OCI-LY1 (cell line): ENCODE measurements around the gene ACOT12.

Experiments
- H2AFZ ChIP-seq: fragments of 200-600 bp; sonication (generic), shearing (Covaris generic); 2 replicates; pipeline ENCODE4 v1.6.0; 2014; ENCODE audit warnings: antibody characterized with exemption, mild to moderate bottlenecking, low read length
- H3F3A ChIP-seq: fragments of 200-600 bp; sonication (generic), shearing (Covaris generic); 2 replicates; pipeline ENCODE4 v1.6.0; 2014; ENCODE audit warnings: mild to moderate bottlenecking, antibody characterized with exemption, low read length, moderate library complexity; ENCODE audit not compliant: insufficient read depth
- H3K27ac ChIP-seq: fragments of 200-600 bp; sonication (generic); 2 replicates; pipeline ENCODE4 v1.5.1; 2014; ENCODE audit warnings: low read length, mixed run types, mild to moderate bottlenecking, low read depth; ENCODE audit not compliant: poor library complexity, severe bottlenecking
- H3K27me3 ChIP-seq: fragments of 200-600 bp; sonication (generic); 2 replicates; pipeline ENCODE4 v1.6.0; 2014; ENCODE audit warnings: antibody characterized with exemption, mild to moderate bottlenecking, low read length, moderate library complexity; ENCODE audit not compliant: insufficient read depth
- H3K36me3 ChIP-seq: fragments of 200-600 bp; sonication (generic); 2 replicates; pipeline ENCODE4 v1.6.1; 2014; ENCODE audit warnings: mild to moderate bottlenecking, antibody characterized with exemption, low read length, moderate library complexity, mixed read lengths; ENCODE audit not compliant: insufficient read depth
- H3K4me1 ChIP-seq: fragments of 200-600 bp; sonication (generic); 2 replicates; pipeline ENCODE4 v1.5.1; 2014; ENCODE audit warnings: mild to moderate bottlenecking, low read length, moderate library complexity; ENCODE audit not compliant: insufficient read depth, severe bottlenecking
- H3K4me2 ChIP-seq: fragments of 200-600 bp; sonication (generic), shearing (Covaris generic); 2 replicates; pipeline ENCODE4 v1.6.1; 2014; ENCODE audit warnings: low read length
- H3K4me3 ChIP-seq: fragments of 200-600 bp; sonication (generic); 2 replicates; pipeline ENCODE4 v1.5.1; 2014; ENCODE audit warnings: low read length, low read depth, mild to moderate bottlenecking, mixed read lengths; ENCODE audit not compliant: poor library complexity, severe bottlenecking
- H3K79me2 ChIP-seq: fragments of 200-600 bp; shearing (Covaris generic); 2 replicates; pipeline ENCODE4 v1.6.1; 2016; ENCODE audit warnings: mixed run types, low read length, mixed read lengths; ENCODE audit not compliant: insufficient read depth
- H3K9ac ChIP-seq: fragments of 200-600 bp; sonication (generic), shearing (Covaris generic); 2 replicates; pipeline ENCODE4 v1.6.1; 2014; ENCODE audit warnings: mild to moderate bottlenecking, low read length, mixed read lengths
- H3K9me2 ChIP-seq: fragments of 200-600 bp; sonication (generic), shearing (Covaris generic); 2 replicates; pipeline ENCODE4 v1.6.1; 2014; ENCODE audit warnings: low read depth, mild to moderate bottlenecking, low read length, mixed read lengths
- H3K9me3 ChIP-seq: fragments of 200-600 bp; shearing (Covaris generic); 2 replicates; pipeline ENCODE4 v1.6.1; 2014; ENCODE audit warnings: low read length, mixed read lengths
- H4K20me1 ChIP-seq: fragments of 200-600 bp; sonication (generic), shearing (Covaris generic); 2 replicates; pipeline ENCODE4 v1.6.0; 2016; ENCODE audit warnings: mild to moderate bottlenecking, low read length; ENCODE audit not compliant: insufficient read depth
- CTCF ChIP-seq: fragments of 200-600 bp; sonication (generic), shearing (Covaris generic); IDR thresholded peaks from 2 replicates; pipeline ENCODE4 v1.5.1; 2017; ENCODE audit warnings: mild to moderate bottlenecking, antibody characterized with exemption, low read length, moderate library complexity, mixed read lengths
- EZH2 ChIP-seq: fragments of 200-600 bp; sonication (generic), shearing (Covaris generic); IDR thresholded peaks from 2 replicates; pipeline ENCODE4 v1.8.0; 2017; ENCODE audit warnings: borderline replicate concordance, mixed run types, mild to moderate bottlenecking, antibody characterized with exemption, low read length, moderate library complexity, mixed read lengths

ACOT12 gene

GRCh38 chr5:81429363-81429762 is 35.4 kb upstream of the ACOT12 start:
- Histone ChIP-seq H3K9ac (no peak overlapping the region), H3K9me2 (no peaks in the 10 kb centered on the region), H3K27ac (no peak overlapping the region), H3K27me3 (no peaks in the 10 kb centered on the region), H3F3A (peaks cover 12% of the 10 kb centered on the region; the same call in 1 of the 2 replicates), H2AFZ (no peak overlapping the region), H3K9me3 (no peaks in the 10 kb centered on the region), H3K79me2 (no peaks in the 10 kb centered on the region), H3K4me3 (no peak overlapping the region), H3K4me1 (no peaks in the 10 kb centered on the region), H3K4me2 (no peak overlapping the region), H4K20me1 (no peaks in the 10 kb centered on the region), H3K36me3 (peaks cover 10% of the 10 kb centered on the region)
- no peak for TF ChIP-seq CTCF
- no peak for TF ChIP-seq EZH2

- Histone ChIP-seq H3K9me2 (no peaks in the 10 kb centered on the region), H3K4me3 (no peak overlapping the region), H3K9ac (no peak overlapping the region), H3K27ac (no peak overlapping the region), H3K79me2 (no peaks in the 10 kb centered on the region), H3K4me2 (no peak overlapping the region), H3K4me1 (no peaks in the 10 kb centered on the region), H3K36me3 (peaks cover 10% of the 10 kb centered on the region), H3K27me3 (no peaks in the 10 kb centered on the region), H4K20me1 (no peaks in the 10 kb centered on the region), H3K9me3 (no peaks in the 10 kb centered on the region), H3F3A (peaks cover 12% of the 10 kb centered on the region; the same call in 1 of the 2 replicates), H2AFZ (no peak overlapping the region)
- TF ChIP-seq EZH2 (no peak), CTCF (no peak)
Observed at GRCh38 chr5:81428861-81429260, 34.9 kb upstream of the ACOT12 start.

- no peak overlapping the region for H3K4me3 ChIP-seq
- no peak overlapping the region for H3K9ac ChIP-seq
- H3K79me2 ChIP-seq = no peaks in the 10 kb centered on the region
- H3K4me1 ChIP-seq = no peaks in the 10 kb centered on the region
- TF ChIP-seq EZH2 = no peak
- no peak for TF ChIP-seq CTCF
- H3K9me2 ChIP-seq = no peaks in the 10 kb centered on the region
- no peak overlapping the region for H3K4me2 ChIP-seq
- no peak overlapping the region for H3K27ac ChIP-seq
- no peaks in the 10 kb centered on the region for H4K20me1 ChIP-seq
- H3F3A ChIP-seq = peaks cover 12% of the 10 kb centered on the region; the same call in 1 of the 2 replicates
- no peaks in the 10 kb centered on the region for H3K27me3 ChIP-seq
- no peak overlapping the region for H2AFZ ChIP-seq
- H3K9me3 ChIP-seq = no peaks in the 10 kb centered on the region
- H3K36me3 ChIP-seq = peaks cover 10% of the 10 kb centered on the region
Observed at GRCh38 chr5:81428446-81428845, 34.5 kb upstream of the ACOT12 start.
